Lower lobe of right lung (tissue), 2 donors: ENCODE results near the gene PPARA. TPM values are rescaled to one million over a fixed set of nuclear protein-coding genes. Genes with fewer than 3 reads are reported as not detected.

Experiments
- ATAC-seq, 2 donors: fragments of 200-7000 bp; cut with Tn5 transposase; one replicate each; pipeline ENCODE4 v1.9.1; 2020 to 2022; ENCODE audit warnings: mild to moderate bottlenecking in 2 of 2, moderate library complexity in 2 of 2
- DNase-seq: peaks from one replicate; pipeline ENCODE4 v3.0.0-alpha.2; 2020
- H3K27ac ChIP-seq: fragments of 200-600 bp; one replicate; pipeline ENCODE4 v1.8.0; 2022
- H3K27me3 ChIP-seq: fragments of 200-600 bp; one replicate; pipeline ENCODE4 v1.8.0; 2022; ENCODE audit warnings: low read depth
- H3K36me3 ChIP-seq: fragments of 200-600 bp; one replicate; pipeline ENCODE4 v1.8.0; 2022; ENCODE audit warnings: mild to moderate bottlenecking
- H3K4me1 ChIP-seq: fragments of 200-600 bp; one replicate; pipeline ENCODE4 v1.8.0; 2022
- H3K4me3 ChIP-seq: fragments of 200-600 bp; one replicate; pipeline ENCODE4 v1.8.0; 2022; ENCODE audit warnings: mild to moderate bottlenecking
- H3K9me3 ChIP-seq: fragments of 200-600 bp; one replicate; pipeline ENCODE4 v1.8.0; 2022
- intact Hi-C: fragments of 100-400 bp; cut with DNase I; formaldehyde crosslinking; loops from one replicate; pipeline ENCODE4 v1.11.0; 2022
- total RNA-seq: library from RNA; stranded (reverse); fragmentation: NEBNext Ultra II Directional; extraction: Animal tissue kit (Norgen Biotek cat#: 25700); gene quantifications from one replicate; pipeline ENCODE4 v1.2.1, GENCODE V29; 2021
- TF ChIP-seq, protein P1 (sequence below): fragments of 200-600 bp; IDR thresholded peaks from one replicate; pipeline ENCODE4 v1.8.0; 2022; ENCODE audit warnings: antibody characterized with exemption, mild to moderate bottlenecking
- donor health status: DM: no; HTN: yes; CAD: no; lungs with severe emphysema.

The PPARA gene
- total RNA-seq, 1 donor from 2014 or later, result 20.5 TPM

- no peak for DNase-seq
- peaks cover 63% of the 10 kb centered on the region for H3K36me3 ChIP-seq
These were observed 140.8 kb downstream of the PPARA start for GRCh38 chr22:46290843-46291785.

GRCh38 chr22:46292173-46292572, 141.8 kb downstream of the PPARA start:
- ATAC-seq (no peak), DNase-seq (no peak)
- no peak overlapping the region for H3K4me3 ChIP-seq
- H3K9me3 ChIP-seq, result peaks cover 4% of the 10 kb centered on the region
- no peaks in the 10 kb centered on the region for H3K27me3 ChIP-seq
- intact Hi-C loops, result no loop called here
- peaks cover 52% of the 10 kb centered on the region for H3K36me3 ChIP-seq
- peak overlapping the region; percentile 24 for H3K27ac ChIP-seq
- TF ChIP-seq, protein P1, sequence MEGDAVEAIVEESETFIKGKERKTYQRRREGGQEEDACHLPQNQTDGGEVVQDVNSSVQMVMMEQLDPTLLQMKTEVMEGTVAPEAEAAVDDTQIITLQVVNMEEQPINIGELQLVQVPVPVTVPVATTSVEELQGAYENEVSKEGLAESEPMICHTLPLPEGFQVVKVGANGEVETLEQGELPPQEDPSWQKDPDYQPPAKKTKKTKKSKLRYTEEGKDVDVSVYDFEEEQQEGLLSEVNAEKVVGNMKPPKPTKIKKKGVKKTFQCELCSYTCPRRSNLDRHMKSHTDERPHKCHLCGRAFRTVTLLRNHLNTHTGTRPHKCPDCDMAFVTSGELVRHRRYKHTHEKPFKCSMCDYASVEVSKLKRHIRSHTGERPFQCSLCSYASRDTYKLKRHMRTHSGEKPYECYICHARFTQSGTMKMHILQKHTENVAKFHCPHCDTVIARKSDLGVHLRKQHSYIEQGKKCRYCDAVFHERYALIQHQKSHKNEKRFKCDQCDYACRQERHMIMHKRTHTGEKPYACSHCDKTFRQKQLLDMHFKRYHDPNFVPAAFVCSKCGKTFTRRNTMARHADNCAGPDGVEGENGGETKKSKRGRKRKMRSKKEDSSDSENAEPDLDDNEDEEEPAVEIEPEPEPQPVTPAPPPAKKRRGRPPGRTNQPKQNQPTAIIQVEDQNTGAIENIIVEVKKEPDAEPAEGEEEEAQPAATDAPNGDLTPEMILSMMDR, result no peak
- peaks cover 26% of the 10 kb centered on the region for H3K4me1 ChIP-seq

More at GRCh38 chr22:46290843-46291785, 140.8 kb downstream of the PPARA start:
- Histone ChIP-seq H3K9me3 (peaks cover 4% of the 10 kb centered on the region), H3K4me1 (peaks cover 26% of the 10 kb centered on the region), H3K27ac (no peak overlapping the region), H3K27me3 (no peaks in the 10 kb centered on the region), H3K4me3 (no peak overlapping the region)
- intact Hi-C loops, result no loop called here
- ATAC-seq, result no peak
- TF ChIP-seq, protein P1, result no peak

GRCh38 chr22:46292732-46293131, 142.4 kb downstream of the PPARA start:
- peaks cover 24% of the 10 kb centered on the region for H3K4me1 ChIP-seq
- DNase-seq (peak; percentile 55), ATAC-seq (no peak)
- H3K27me3 ChIP-seq, result no peaks in the 10 kb centered on the region
- peaks cover 47% of the 10 kb centered on the region for H3K36me3 ChIP-seq
- TF ChIP-seq, protein P1, result no peak
- H3K27ac ChIP-seq, result peak overlapping the region; percentile 24
- H3K9me3 ChIP-seq, result peaks cover 4% of the 10 kb centered on the region
- intact Hi-C loops, result no loop called here
- no peak overlapping the region for H3K4me3 ChIP-seq

Other genes starting within 250 kb of the PPARA start
- 6.3 TPM for gene WNT7B, start 173.4 kb upstream of the PPARA start, total RNA-seq
- gene CDPF1, start 99.8 kb downstream of the PPARA start, total RNA-seq, result 7.1 TPM
- gene PKDREJ, start 112.8 kb downstream of the PPARA start, total RNA-seq, result not detected
- 26.8 TPM for gene TTC38, start 117.5 kb downstream of the PPARA start, total RNA-seq
- 1.4 TPM for gene GTSE1, start 146.3 kb downstream of the PPARA start, total RNA-seq
- 33.5 TPM for gene TRMU, start 185.2 kb downstream of the PPARA start, total RNA-seq